OCI-LY7 (cell line): ENCODE data around the gene TBX6. TPM values are rescaled to one million over a fixed set of nuclear protein-coding genes. Genes with fewer than 3 reads are reported as not detected.
"Not testable (repeated sequence)": the region's sequence is repeated elsewhere in the genome, so short reads cannot be mapped to it uniquely, and the experiment has no call there.

Experiments used
- BruUV-seq: library from RNA; stranded (reverse); fragments of 400-500 nt; replicated peaks from 2 replicates; lab custom pipeline; 2021; lab: Mats Ljungman, UMichigan
- CTCF ChIA-PET: fragments of 300-600 bp; sonication (Branson Sonifier 250); formaldehyde crosslinking; loops from one replicate; lab custom pipeline; 2022; ENCODE audit warnings: antibody characterized with exemption; ENCODE audit not compliant: unreplicated experiment; lab: Charles Lee
- POLR2A ChIA-PET: fragments of 300-600 bp; sonication (Branson Sonifier 250); formaldehyde crosslinking; loops from one replicate; lab custom pipeline; 2022; ENCODE audit warnings: antibody characterized with exemption; lab: Charles Lee
- DNase-seq: peaks from one replicate; pipeline ENCODE4 v3.0.0-alpha.2; 2015; ENCODE audit warnings: low spot score
- H2AFZ ChIP-seq: fragments of 200-600 bp; sonication (generic), shearing (Covaris generic); 2 replicates; pipeline ENCODE4 v1.6.1; 2014; ENCODE audit warnings: mild to moderate bottlenecking, antibody characterized with exemption, low read length, moderate library complexity
- H3K27ac ChIP-seq: fragments of 200-600 bp; sonication (generic); 2 replicates; pipeline ENCODE4 v1.5.1; 2014; ENCODE audit warnings: mixed run types, low read depth, mild to moderate bottlenecking, moderate library complexity, low read length, inconsistent platforms; ENCODE audit not compliant: poor library complexity, severe bottlenecking
- H3K36me3 ChIP-seq: fragments of 200-600 bp; sonication (generic); 2 replicates; pipeline ENCODE4 v1.6.1; 2014; ENCODE audit warnings: mild to moderate bottlenecking, antibody characterized with exemption, low read length, moderate library complexity, mixed read lengths; ENCODE audit not compliant: insufficient read depth
- H3K4me1 ChIP-seq: fragments of 200-600 bp; sonication (generic); 2 replicates; pipeline ENCODE4 v1.5.1; 2014; ENCODE audit warnings: mild to moderate bottlenecking, low read length; ENCODE audit not compliant: insufficient read depth, poor library complexity, severe bottlenecking
- H3K4me2 ChIP-seq: fragments of 200-600 bp; sonication (generic); 2 replicates; pipeline ENCODE4 v1.6.1; 2014; ENCODE audit warnings: mild to moderate bottlenecking, low read length
- H3K4me3 ChIP-seq: fragments of 200-600 bp; sonication (generic); 2 replicates; pipeline ENCODE4 v1.5.1; 2014; ENCODE audit warnings: mild to moderate bottlenecking, low read depth, low read length; ENCODE audit not compliant: poor library complexity, severe bottlenecking
- H3K79me2 ChIP-seq: fragments of 200-600 bp; sonication (generic); 2 replicates; pipeline ENCODE4 v1.6.1; 2016; ENCODE audit warnings: low read depth, mild to moderate bottlenecking, low read length, moderate library complexity, mixed read lengths; ENCODE audit not compliant: insufficient read depth
- H3K9me2 ChIP-seq: fragments of 200-600 bp; sonication (generic); 2 replicates; pipeline ENCODE4 v1.6.1; 2016; ENCODE audit warnings: mild to moderate bottlenecking, low read length, mixed read lengths; ENCODE audit not compliant: insufficient read depth
- H3K9me3 ChIP-seq: fragments of 200-600 bp; sonication (generic); 2 replicates; pipeline ENCODE4 v1.6.1; 2014; ENCODE audit warnings: mild to moderate bottlenecking, mixed run types, low read length, mixed read lengths
- H4K20me1 ChIP-seq: fragments of 200-600 bp; sonication (generic); 2 replicates; pipeline ENCODE4 v1.6.1; 2014; ENCODE audit warnings: mild to moderate bottlenecking, antibody characterized with exemption, low read length, moderate library complexity, mixed read lengths; ENCODE audit not compliant: insufficient read depth
- CTCF ChIP-seq: fragments of 200-600 bp; sonication (generic); conservative IDR thresholded peaks from 2 replicates; pipeline ENCODE4 v1.5.1; 2014; ENCODE audit warnings: mild to moderate bottlenecking, antibody characterized with exemption, low read length, moderate library complexity, mixed read lengths
- EZH2phosphoT487 ChIP-seq: fragments of 200-600 bp; sonication (generic); IDR thresholded peaks from 2 replicates; pipeline ENCODE4 v1.6.1; 2018; ENCODE audit warnings: low read depth, borderline replicate concordance, mild to moderate bottlenecking, mixed run types, antibody characterized with exemption, low read length, moderate library complexity, mixed read lengths
- intact Hi-C: fragments of 100-400 bp; cut with micrococcal nuclease; formaldehyde crosslinking; loops from one replicate; pipeline ENCODE4 v1.10.0; 2022; ENCODE audit not compliant: unreplicated experiment
- total RNA-seq, 2 experiments: library from RNA; depleted of rRNA in 1 of 2; stranded (reverse); fragments of >200 nt in 1 of 2; shearing (Covaris generic) in 1 of 2; gene quantifications; 2 replicates each; pipeline ENCODE4 v1.2.3, GENCODE V29; 2014 to 2022

Gene TBX6
- total RNA-seq, 2 experiments from 2014 or later, result 1.4 to 3.7 TPM

- Histone ChIP-seq H3K4me3 (no peak overlapping the region), H3K9me2 (no peaks in the 10 kb centered on the region), H3K9me3 (no peaks in the 10 kb centered on the region), H3K79me2 (no peaks in the 10 kb centered on the region), H3K4me2 (no peak overlapping the region), H3K4me1 (peaks cover 20% of the 10 kb centered on the region), H3K27ac (no peak overlapping the region), H2AFZ (no peak overlapping the region), H3K36me3 (no peaks in the 10 kb centered on the region), H4K20me1 (no peaks in the 10 kb centered on the region)
- CTCF ChIA-PET, result interaction anchor here (0.6 kb wide), 1 partner anchor 1147 kb away, joined by 3 read pairs; no protein-coding TSS in a partner anchor
- intact Hi-C loops, result no loop called here
- POLR2A ChIA-PET, result no interaction called here
- no peak for DNase-seq
- no peak for TF ChIP-seq EZH2phosphoT487
- no peak for TF ChIP-seq CTCF
- no TSS peak for BruUV-seq
Measured at GRCh38 chr16:30116291-30117207, 24.8 kb upstream of the TBX6 start.

- no peaks in the 10 kb centered on the region for H3K9me3 ChIP-seq
Measured at GRCh38 chr16:30115238-30115637, 23.5 kb upstream of the TBX6 start.

GRCh38 chr16:30114833-30115232, 23.1 kb upstream of the TBX6 start:
- H3K36me3 ChIP-seq, H3K4me3 ChIP-seq, CTCF ChIA-PET, H3K79me2 ChIP-seq, H3K9me3 ChIP-seq, H3K9me2 ChIP-seq, H4K20me1 ChIP-seq, DNase-seq, H3K27ac ChIP-seq, H2AFZ ChIP-seq, BruUV-seq, intact Hi-C loops: not testable (repeated sequence)
- 0 out of 2 replicates have a peak overlapping the region, but pooled peaks have one; percentile 2 for H3K4me2 ChIP-seq
- peaks cover 15% of the 10 kb centered on the region for H3K4me1 ChIP-seq
- POLR2A ChIA-PET, result interaction anchor here (0.9 to 1.1 kb wide), 3 partner anchors 8 to 22 kb away, joined by 3 to 5 read pairs (median 3); partner anchors contain the start of gene MAPK3

More at GRCh38 chr16:30115238-30115637, 23.5 kb upstream of the TBX6 start:
- H3K4me1 ChIP-seq, result peaks cover 17% of the 10 kb centered on the region
- intact Hi-C loops, result no loop called here
- no peaks in the 10 kb centered on the region for H4K20me1 ChIP-seq
- H3K4me3 ChIP-seq, result no peak overlapping the region
- H3K79me2 ChIP-seq, result no peaks in the 10 kb centered on the region
- no peaks in the 10 kb centered on the region for H3K36me3 ChIP-seq
- peak; percentile 49 for DNase-seq
- no peak overlapping the region for H2AFZ ChIP-seq
- H3K9me2 ChIP-seq, result no peaks in the 10 kb centered on the region
- ChIA-PET POLR2A (interaction anchor here (0.7 to 1.1 kb wide), 4 partner anchors 8 to 514 kb away, joined by 3 to 5 read pairs (median 3); partner anchors contain the start of gene MAPK3), CTCF (no interaction called here)
- 0 out of 2 replicates have a peak overlapping the region, but pooled peaks have one; percentile 2 for H3K4me2 ChIP-seq
- no peak overlapping the region for H3K27ac ChIP-seq
- no peak for TF ChIP-seq CTCF
- no peak for TF ChIP-seq EZH2phosphoT487
- no TSS peak for BruUV-seq
